HepG2 (cell line): ENCODE results near the gene PIP5K1C.

Source experiments
- AGO2 ChIP-seq: fragments of 200-400 bp; formaldehyde crosslinking; optimal IDR thresholded peaks from 2 replicates; pipeline ENCODE3; 2017; ENCODE audit warnings: mild to moderate bottlenecking, low read depth, low read length, moderate library complexity
- BCL6 ChIP-seq: IDR thresholded peaks from 2 replicates; pipeline ENCODE4 v1.6.1; 2016; ENCODE audit warnings: missing genetic modification reagents, missing compliant biosample characterization
- CTCF ChIP-seq: sonication (generic); formaldehyde crosslinking; IDR thresholded peaks from 2 replicates; pipeline ENCODE4 v1.5.0; 2020; ENCODE audit warnings: mild to moderate bottlenecking, missing genetic modification reagents, moderate library complexity
- HNF4G ChIP-seq, 2 experiments: sonication (generic) in 1 of 2; formaldehyde crosslinking in 1 of 2; IDR thresholded peaks; 2 replicates each; pipeline versions ENCODE4 v1.4.0 to v1.6.1; 2011 to 2020; ENCODE audit warnings: borderline replicate concordance in 2 of 2, low read depth in 2 of 2, mild to moderate bottlenecking in 2 of 2, low read length in 1 of 2, missing genetic modification reagents in 1 of 2, moderate library complexity in 1 of 2
- POLR2A ChIP-seq, 2 experiments: IDR thresholded peaks; 2 replicates each; pipeline ENCODE4 v1.6.1; 2011; ENCODE audit warnings: low read depth in 2 of 2, low read length in 2 of 2, mild to moderate bottlenecking in 1 of 2, moderate library complexity in 1 of 2; ENCODE audit not compliant: insufficient read depth in 1 of 2
- RAD21 ChIP-seq: fragments of 450-650 bp; formaldehyde crosslinking; IDR thresholded peaks from 2 replicates; pipeline ENCODE4 v1.5.0; 2020; ENCODE audit warnings: mild to moderate bottlenecking
- SP4 ChIP-seq: sonication (generic); formaldehyde crosslinking; IDR thresholded peaks from 2 replicates; pipeline ENCODE4 v1.8.1; 2023; ENCODE audit warnings: mild to moderate bottlenecking, missing genetic modification reagents
- ZFX ChIP-seq: sonication (generic); formaldehyde crosslinking; IDR thresholded peaks from 2 replicates; pipeline ENCODE4 v1.4.0; 2020; ENCODE audit warnings: mild to moderate bottlenecking, low read depth, missing genetic modification reagents, moderate library complexity
- ZNF644 ChIP-seq: IDR thresholded peaks from 2 replicates; pipeline ENCODE4 v1.6.1; 2016; ENCODE audit warnings: low read depth
- ZNF839 ChIP-seq: sonication (generic); formaldehyde crosslinking; IDR thresholded peaks from 2 replicates; pipeline ENCODE4 v1.4.0; 2020; ENCODE audit warnings: missing genetic modification reagents, mild to moderate bottlenecking, borderline replicate concordance
- TF ChIP-seq, protein P1 (sequence below): fragments of 450-650 bp; IDR thresholded peaks from 2 replicates; pipeline ENCODE4 v1.6.1; 2017; ENCODE audit warnings: mild to moderate bottlenecking
- TF ChIP-seq, protein P2 (sequence below): sonication (generic); formaldehyde crosslinking; IDR thresholded peaks from 2 replicates; pipeline ENCODE4 v1.8.1; 2022; ENCODE audit warnings: low read depth, mild to moderate bottlenecking, missing genetic modification reagents

DNA sequence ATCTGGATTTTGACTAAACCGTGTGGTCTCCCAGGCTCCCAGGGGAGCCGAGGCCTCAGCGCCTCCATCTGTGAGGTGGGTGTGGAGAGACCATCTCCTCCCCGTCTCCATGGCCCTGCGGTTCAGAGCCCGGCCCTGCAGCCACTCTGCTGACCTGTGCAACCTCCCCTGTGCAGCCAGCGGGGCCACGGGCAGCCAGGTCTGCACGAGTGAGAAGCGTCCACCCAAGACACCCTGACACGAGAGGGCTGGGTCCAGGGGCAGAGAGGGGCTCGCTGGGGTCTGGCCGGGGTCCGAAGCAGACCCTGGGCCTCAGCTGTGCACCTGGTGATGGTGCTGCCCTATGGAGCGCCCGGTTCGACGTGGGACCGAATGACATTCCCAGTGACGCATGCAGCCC, 63.3 kb downstream of the PIP5K1C start:
- TF ChIP-seq ZNF644 (CRISPR knock-in tag) (no peak), CTCF (CRISPR knock-in tag) (no peak), POLR2A (IDR thresholded peaks at IDR 0.05; ENCODE audit: insufficient read depth in 1 of 2, low read depth in 2 of 2, low read length in 2 of 2) (no peak), SP4 (CRISPR knock-in tag) (no peak), RAD21 (no peak), AGO2 (peak; percentile 26), ZFX (CRISPR knock-in tag) (no peak), HNF4G (IDR thresholded peaks at IDR 0.05; ENCODE audit: borderline replicate concordance, low read depth, low read length) (no peak), HNF4G (CRISPR knock-in tag; IDR thresholded peaks at IDR 0.05; ENCODE audit: borderline replicate concordance, low read depth) (no peak), BCL6 (CRISPR knock-in tag) (no peak), ZNF839 (CRISPR knock-in tag) (no peak)
- TF ChIP-seq, protein P1, sequence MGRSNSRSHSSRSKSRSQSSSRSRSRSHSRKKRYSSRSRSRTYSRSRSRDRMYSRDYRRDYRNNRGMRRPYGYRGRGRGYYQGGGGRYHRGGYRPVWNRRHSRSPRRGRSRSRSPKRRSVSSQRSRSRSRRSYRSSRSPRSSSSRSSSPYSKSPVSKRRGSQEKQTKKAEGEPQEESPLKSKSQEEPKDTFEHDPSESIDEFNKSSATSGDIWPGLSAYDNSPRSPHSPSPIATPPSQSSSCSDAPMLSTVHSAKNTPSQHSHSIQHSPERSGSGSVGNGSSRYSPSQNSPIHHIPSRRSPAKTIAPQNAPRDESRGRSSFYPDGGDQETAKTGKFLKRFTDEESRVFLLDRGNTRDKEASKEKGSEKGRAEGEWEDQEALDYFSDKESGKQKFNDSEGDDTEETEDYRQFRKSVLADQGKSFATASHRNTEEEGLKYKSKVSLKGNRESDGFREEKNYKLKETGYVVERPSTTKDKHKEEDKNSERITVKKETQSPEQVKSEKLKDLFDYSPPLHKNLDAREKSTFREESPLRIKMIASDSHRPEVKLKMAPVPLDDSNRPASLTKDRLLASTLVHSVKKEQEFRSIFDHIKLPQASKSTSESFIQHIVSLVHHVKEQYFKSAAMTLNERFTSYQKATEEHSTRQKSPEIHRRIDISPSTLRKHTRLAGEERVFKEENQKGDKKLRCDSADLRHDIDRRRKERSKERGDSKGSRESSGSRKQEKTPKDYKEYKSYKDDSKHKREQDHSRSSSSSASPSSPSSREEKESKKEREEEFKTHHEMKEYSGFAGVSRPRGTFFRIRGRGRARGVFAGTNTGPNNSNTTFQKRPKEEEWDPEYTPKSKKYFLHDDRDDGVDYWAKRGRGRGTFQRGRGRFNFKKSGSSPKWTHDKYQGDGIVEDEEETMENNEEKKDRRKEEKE: no peak
- TF ChIP-seq, protein P2, sequence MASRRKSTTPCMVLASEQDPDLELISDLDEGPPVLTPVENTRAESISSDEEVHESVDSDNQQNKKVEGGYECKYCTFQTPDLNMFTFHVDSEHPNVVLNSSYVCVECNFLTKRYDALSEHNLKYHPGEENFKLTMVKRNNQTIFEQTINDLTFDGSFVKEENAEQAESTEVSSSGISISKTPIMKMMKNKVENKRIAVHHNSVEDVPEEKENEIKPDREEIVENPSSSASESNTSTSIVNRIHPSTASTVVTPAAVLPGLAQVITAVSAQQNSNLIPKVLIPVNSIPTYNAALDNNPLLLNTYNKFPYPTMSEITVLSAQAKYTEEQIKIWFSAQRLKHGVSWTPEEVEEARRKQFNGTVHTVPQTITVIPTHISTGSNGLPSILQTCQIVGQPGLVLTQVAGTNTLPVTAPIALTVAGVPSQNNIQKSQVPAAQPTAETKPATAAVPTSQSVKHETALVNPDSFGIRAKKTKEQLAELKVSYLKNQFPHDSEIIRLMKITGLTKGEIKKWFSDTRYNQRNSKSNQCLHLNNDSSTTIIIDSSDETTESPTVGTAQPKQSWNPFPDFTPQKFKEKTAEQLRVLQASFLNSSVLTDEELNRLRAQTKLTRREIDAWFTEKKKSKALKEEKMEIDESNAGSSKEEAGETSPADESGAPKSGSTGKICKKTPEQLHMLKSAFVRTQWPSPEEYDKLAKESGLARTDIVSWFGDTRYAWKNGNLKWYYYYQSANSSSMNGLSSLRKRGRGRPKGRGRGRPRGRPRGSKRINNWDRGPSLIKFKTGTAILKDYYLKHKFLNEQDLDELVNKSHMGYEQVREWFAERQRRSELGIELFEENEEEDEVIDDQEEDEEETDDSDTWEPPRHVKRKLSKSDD: no peak
